HCT116 (cell line): Measurements from ENCODE around the gene BARX1.

ENCODE experiments used
- CBX3 ChIP-seq: IDR thresholded peaks from 2 replicates; pipeline ENCODE4 v1.6.1; 2012; ENCODE audit warnings: low read depth
- CTCF ChIP-seq, 3 experiments: fragments of 200-600 bp in 1 of 3; sonication (generic) in 1 of 3; IDR thresholded peaks in 2 of 3; conservative IDR thresholded peaks in 1 of 3; 2 replicates each; pipeline ENCODE4 v1.5.1; 2012 to 2017; ENCODE audit warnings: low read depth in 2 of 3, low read length in 2 of 3, antibody characterized with exemption in 1 of 3, borderline replicate concordance in 1 of 3, control low read depth in 1 of 3, mild to moderate bottlenecking in 1 of 3, mixed read lengths in 1 of 3, mixed run types in 1 of 3, moderate library complexity in 1 of 3; ENCODE audit not compliant: insufficient read depth in 1 of 3
- ELF1 ChIP-seq: IDR thresholded peaks from 2 replicates; pipeline ENCODE4 v1.6.1; 2012; ENCODE audit warnings: low read depth, borderline replicate concordance
- EZH2 ChIP-seq: fragments of 200-600 bp; sonication (generic); IDR thresholded peaks from 2 replicates; pipeline ENCODE4 v1.6.1; 2017; ENCODE audit warnings: antibody characterized with exemption, mixed run types
- EZH2phosphoT487 ChIP-seq: fragments of 200-600 bp; IDR thresholded peaks from 2 replicates; pipeline ENCODE4 v1.6.1; 2018; ENCODE audit warnings: antibody characterized with exemption, borderline replicate concordance
- POLR2A ChIP-seq: IDR thresholded peaks from 2 replicates; pipeline ENCODE4 v1.7.0; 2011; ENCODE audit warnings: borderline replicate concordance; ENCODE audit not compliant: insufficient read depth, insufficient read length; ENCODE audit errors: extremely low read depth
- POLR2AphosphoS5 ChIP-seq: IDR thresholded peaks from 2 replicates; pipeline ENCODE4 v1.6.1; 2011; ENCODE audit warnings: mild to moderate bottlenecking, low read depth, low read length, moderate library complexity
- SIN3A ChIP-seq: IDR thresholded peaks from 2 replicates; pipeline ENCODE4 v1.6.1; 2012; ENCODE audit warnings: low read depth
- SRF ChIP-seq: IDR thresholded peaks from 2 replicates; pipeline ENCODE4 v1.6.1; 2012; ENCODE audit warnings: low read depth
- TCF7L2 ChIP-seq: IDR thresholded peaks from 2 replicates; pipeline ENCODE4 v1.7.0; 2011; ENCODE audit warnings: borderline replicate concordance, inconsistent platforms; ENCODE audit not compliant: insufficient read depth, insufficient read length; ENCODE audit errors: extremely low read depth
- YY1 ChIP-seq: IDR thresholded peaks from 2 replicates; pipeline ENCODE4 v1.6.1; 2011; ENCODE audit warnings: low read length, low read depth, moderate library complexity, mild to moderate bottlenecking; ENCODE audit not compliant: insufficient replicate concordance; ENCODE audit errors: extremely low read depth
- ZFX ChIP-seq: fragments of 450-650 bp; IDR thresholded peaks from 2 replicates; pipeline ENCODE4 v1.6.1; 2017
- ZNF274 ChIP-seq: fragments of 200-500 bp; sonication (Bioruptor generic); IDR thresholded peaks from 2 replicates; pipeline ENCODE4 v1.6.1; 2014; ENCODE audit warnings: mild to moderate bottlenecking, low read depth, low read length, inconsistent platforms
- TF ChIP-seq, protein P1 (sequence below): IDR thresholded peaks from 2 replicates; pipeline ENCODE4 v1.6.1; 2012

GRCh38 chr9:93949073-93949693 is 6.0 kb downstream of the BARX1 start:
- no peak for TF ChIP-seq EZH2
- no peak for TF ChIP-seq POLR2AphosphoS5
- TF ChIP-seq POLR2A = no peak
- no peak for TF ChIP-seq CTCF (IDR thresholded peaks at IDR 0.05 in 2 of 3, conservative IDR thresholded peaks at IDR 0.05 in 1 of 3; ENCODE audit: borderline replicate concordance in 1 of 3, insufficient read depth in 1 of 3, low read depth in 2 of 3, low read length in 2 of 3)
- TF ChIP-seq, protein P1, sequence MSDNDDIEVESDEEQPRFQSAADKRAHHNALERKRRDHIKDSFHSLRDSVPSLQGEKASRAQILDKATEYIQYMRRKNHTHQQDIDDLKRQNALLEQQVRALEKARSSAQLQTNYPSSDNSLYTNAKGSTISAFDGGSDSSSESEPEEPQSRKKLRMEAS = no peak
- no peak for TF ChIP-seq SIN3A
- no peak for TF ChIP-seq CBX3
- TF ChIP-seq ELF1 = no peak
- TF ChIP-seq ZFX = no peak
- TF ChIP-seq TCF7L2 = no peak
- TF ChIP-seq ZNF274 = no peak
- TF ChIP-seq SRF = no peak
- TF ChIP-seq YY1 = no peak
- no peak for TF ChIP-seq EZH2phosphoT487
